Endothelial cell of umbilical vein (primary cell): ENCODE data around the gene CHST7.
A peak's percentile ranks its signal among the peaks of the same experiment; 100 is the strongest.

Experiments used
- GATA2 ChIP-seq: IDR thresholded peaks from 2 replicates; pipeline ENCODE4 v1.7.0; 2011; ENCODE audit warnings: low read depth, mild to moderate bottlenecking, moderate library complexity, mixed read lengths, low read length; ENCODE audit not compliant: insufficient read length, insufficient read depth
- POLR2A ChIP-seq: IDR thresholded peaks from 2 replicates; pipeline ENCODE4 v1.6.1; 2012; ENCODE audit warnings: low read depth, mild to moderate bottlenecking, control low read depth, low read length
- POLR2AphosphoS5 ChIP-seq: IDR thresholded peaks from 2 replicates; pipeline ENCODE4 v1.6.1; 2012; ENCODE audit warnings: low read depth, mild to moderate bottlenecking, control low read depth, low read length, moderate library complexity; ENCODE audit not compliant: insufficient read depth
- TF ChIP-seq, protein P1 (sequence below), 2 donors: IDR thresholded peaks; 1 replicate in 1 of 2; 2 replicates in 1 of 2; pipeline ENCODE4 v1.5.1; 2011; ENCODE audit warnings: low read length in 2 of 2, mild to moderate bottlenecking in 2 of 2, moderate library complexity in 2 of 2, control low read depth in 1 of 2, inconsistent platforms in 1 of 2, low read depth in 1 of 2; ENCODE audit not compliant: insufficient read depth in 1 of 2; ENCODE audit errors: extremely low read depth in 1 of 2

DNA sequence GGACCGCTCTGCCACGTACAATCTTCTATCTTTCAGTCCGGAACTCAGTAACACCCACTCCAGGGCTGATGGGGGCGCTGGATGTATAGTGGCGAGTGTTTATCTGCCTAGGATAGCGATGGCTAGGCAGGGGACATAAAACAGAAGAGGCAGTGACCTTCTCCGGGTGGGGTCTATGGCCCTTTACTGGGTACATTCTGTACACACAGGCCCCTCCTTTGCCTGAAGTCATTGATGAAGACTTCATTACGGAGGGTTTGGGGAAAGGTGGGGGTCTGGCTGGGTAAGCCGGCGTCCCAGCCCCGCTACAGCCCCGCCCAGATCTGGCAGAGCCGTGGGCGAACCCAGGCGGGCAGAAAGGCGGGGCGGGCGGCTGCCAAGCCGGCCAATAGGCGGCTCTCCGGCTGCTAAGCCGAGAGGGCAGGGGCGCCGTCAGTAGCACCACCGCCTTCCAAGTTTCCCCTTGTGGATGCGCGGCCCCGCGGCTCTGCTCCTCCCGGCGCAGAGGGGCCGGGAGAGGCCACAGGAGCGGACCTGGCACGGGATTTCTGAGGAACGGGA lies at the start of gene CHST7:
- TF ChIP-seq, protein P1, sequence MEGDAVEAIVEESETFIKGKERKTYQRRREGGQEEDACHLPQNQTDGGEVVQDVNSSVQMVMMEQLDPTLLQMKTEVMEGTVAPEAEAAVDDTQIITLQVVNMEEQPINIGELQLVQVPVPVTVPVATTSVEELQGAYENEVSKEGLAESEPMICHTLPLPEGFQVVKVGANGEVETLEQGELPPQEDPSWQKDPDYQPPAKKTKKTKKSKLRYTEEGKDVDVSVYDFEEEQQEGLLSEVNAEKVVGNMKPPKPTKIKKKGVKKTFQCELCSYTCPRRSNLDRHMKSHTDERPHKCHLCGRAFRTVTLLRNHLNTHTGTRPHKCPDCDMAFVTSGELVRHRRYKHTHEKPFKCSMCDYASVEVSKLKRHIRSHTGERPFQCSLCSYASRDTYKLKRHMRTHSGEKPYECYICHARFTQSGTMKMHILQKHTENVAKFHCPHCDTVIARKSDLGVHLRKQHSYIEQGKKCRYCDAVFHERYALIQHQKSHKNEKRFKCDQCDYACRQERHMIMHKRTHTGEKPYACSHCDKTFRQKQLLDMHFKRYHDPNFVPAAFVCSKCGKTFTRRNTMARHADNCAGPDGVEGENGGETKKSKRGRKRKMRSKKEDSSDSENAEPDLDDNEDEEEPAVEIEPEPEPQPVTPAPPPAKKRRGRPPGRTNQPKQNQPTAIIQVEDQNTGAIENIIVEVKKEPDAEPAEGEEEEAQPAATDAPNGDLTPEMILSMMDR (IDR thresholded peaks at IDR 0.05; ENCODE audit: extremely low read depth in 1 of 2, insufficient read depth in 1 of 2, low read depth in 1 of 2, low read length in 2 of 2): peak; percentile 33 to 38
- TF ChIP-seq GATA2 (no peak), POLR2A (no peak), POLR2AphosphoS5 (no peak)
